ENCODE data around the gene HSPA1B.
A peak's percentile ranks its signal among the peaks of the same experiment; 100 is the strongest.
"Not testable (repeated sequence)": the region's sequence is repeated elsewhere in the genome, so short reads cannot be mapped to it uniquely, and the experiment has no call there.

HSPA1B gene

DNA sequence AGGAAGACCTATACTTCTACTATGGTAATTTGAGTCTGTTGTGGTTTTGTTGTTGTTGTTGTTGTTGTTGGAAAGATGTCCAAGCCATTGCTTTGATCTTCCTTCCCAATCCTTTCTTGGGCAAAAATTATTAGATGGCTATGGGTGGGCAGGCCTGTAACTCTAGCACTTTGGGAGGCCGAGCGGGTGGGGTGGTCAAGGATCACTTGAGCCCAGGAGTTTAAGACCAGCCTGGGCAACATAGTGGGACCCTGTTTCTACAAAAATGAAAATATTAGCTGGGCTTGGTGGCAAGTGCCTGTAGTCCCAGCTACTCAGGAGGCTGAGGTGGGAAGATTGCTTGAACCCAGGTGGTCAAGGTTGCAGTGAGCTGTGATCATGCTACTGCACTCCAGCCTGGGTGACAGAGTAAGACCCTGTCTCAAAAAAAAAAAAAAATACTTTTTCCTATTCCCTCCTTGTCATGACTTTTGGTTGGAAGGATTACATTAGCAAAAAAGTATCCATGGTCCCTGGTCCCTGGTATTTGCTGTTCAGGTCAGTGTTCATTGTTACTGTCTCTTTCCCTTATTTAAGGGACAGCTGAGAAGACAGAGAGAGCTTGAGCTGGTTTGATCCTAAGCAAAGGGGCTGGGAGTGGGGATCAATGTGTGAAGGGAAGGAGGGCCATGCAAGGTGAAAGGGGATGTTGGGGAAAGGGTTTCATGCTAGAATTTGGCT, 23.4 kb downstream of the HSPA1B start:
- H3K27me3 ChIP-seq (ENCODE audit: control insufficient read depth in 1 of 2, insufficient read depth in 2 of 2, low read length in 2 of 2), result no peaks in the 10 kb centered on the region
- no peak overlapping the region for H3K27ac ChIP-seq (ENCODE audit: low read depth, low read length)
- H3K4me1 ChIP-seq (ENCODE audit: insufficient read depth, low read length), result no peaks in the 10 kb centered on the region
- H3K4me3 ChIP-seq (ENCODE audit: low read depth in 1 of 2, low read length in 2 of 2), result no peak overlapping the region
- H3K36me3 ChIP-seq (ENCODE audit: insufficient read depth, low read length), result no peaks in the 10 kb centered on the region
- H3K9ac ChIP-seq (ENCODE audit: low read length), result no peak overlapping the region
- H3K9me3 ChIP-seq (ENCODE audit: low read length), result no peaks in the 10 kb centered on the region

DNA sequence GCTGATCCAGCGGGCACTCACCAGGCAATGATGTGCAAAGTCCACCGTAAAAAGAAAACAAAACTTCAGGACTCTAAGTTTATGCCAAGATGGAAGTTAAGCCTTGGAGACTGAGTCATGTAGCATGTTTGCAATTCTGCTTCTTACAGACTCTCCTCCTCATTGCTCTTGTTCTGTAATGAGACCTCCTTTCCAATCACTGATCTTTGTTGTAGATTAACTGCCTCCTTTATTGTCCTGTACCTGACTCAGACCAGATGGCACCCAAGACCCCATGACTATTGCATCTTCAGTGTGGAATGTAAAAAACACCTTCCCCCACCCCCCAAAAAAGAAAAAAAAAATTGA, 23.9 kb downstream of the HSPA1B start:
- H3K4me3 ChIP-seq (ENCODE audit: low read depth in 1 of 2, low read length in 2 of 2), result no peak overlapping the region
- no peak overlapping the region for H3K9ac ChIP-seq (ENCODE audit: low read length)
- no peaks in the 10 kb centered on the region for H3K4me1 ChIP-seq (ENCODE audit: insufficient read depth, low read length)
- H3K27me3 ChIP-seq (ENCODE audit: control insufficient read depth in 1 of 2, insufficient read depth in 2 of 2, low read length in 2 of 2), result no peaks in the 10 kb centered on the region
- no peaks in the 10 kb centered on the region for H3K36me3 ChIP-seq (ENCODE audit: insufficient read depth, low read length)
- H3K27ac ChIP-seq (ENCODE audit: low read depth, low read length), result no peak overlapping the region
- H3K9me3 ChIP-seq (ENCODE audit: low read length), result no peaks in the 10 kb centered on the region

DNA sequence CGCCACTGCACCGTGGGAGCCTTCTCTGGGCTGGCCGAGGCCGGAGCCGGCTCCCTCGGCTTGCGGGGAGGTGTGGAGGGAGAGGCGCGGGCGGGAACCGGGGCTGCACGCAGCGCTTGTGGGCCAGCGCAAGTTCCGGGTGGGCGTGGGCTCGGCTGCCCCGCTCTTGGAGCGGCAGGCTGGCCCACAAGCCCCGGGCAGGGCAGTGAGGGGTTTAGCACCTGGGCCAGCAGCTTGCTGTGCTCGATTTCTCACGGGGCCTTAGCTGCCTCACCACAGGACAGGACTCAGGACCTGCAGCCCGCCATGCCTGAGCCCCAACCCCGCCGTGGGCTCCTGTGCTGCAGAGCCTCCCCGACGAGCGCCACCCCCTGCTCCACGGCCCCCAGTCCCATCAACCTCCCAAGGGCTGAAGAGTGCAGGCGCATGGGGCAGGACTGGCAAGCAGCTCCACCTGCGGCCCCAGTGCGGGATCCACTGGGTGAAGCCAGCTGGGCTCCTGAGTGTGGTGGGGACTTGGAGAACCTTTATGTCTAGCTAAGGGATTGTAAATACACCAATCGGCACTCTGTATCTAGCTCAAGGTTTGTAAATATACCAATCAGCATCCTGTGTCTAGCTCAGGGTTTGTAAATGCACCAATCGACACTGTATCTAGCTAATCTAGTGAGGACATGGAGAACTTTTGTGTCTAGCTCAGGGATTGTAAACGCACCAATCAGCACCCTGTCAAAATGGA, 24.6 kb downstream of the HSPA1B start:
- not testable (repeated sequence) for H3K4me1 ChIP-seq (ENCODE audit: insufficient read depth, low read length); H3K27ac ChIP-seq (ENCODE audit: low read depth, low read length); H3K4me3 ChIP-seq (ENCODE audit: low read depth in 1 of 2, low read length in 2 of 2); H3K36me3 ChIP-seq (ENCODE audit: insufficient read depth, low read length); H3K9ac ChIP-seq (ENCODE audit: low read length); H3K27me3 ChIP-seq (ENCODE audit: control insufficient read depth in 1 of 2, insufficient read depth in 2 of 2, low read length in 2 of 2); H3K9me3 ChIP-seq (ENCODE audit: low read length)

DNA sequence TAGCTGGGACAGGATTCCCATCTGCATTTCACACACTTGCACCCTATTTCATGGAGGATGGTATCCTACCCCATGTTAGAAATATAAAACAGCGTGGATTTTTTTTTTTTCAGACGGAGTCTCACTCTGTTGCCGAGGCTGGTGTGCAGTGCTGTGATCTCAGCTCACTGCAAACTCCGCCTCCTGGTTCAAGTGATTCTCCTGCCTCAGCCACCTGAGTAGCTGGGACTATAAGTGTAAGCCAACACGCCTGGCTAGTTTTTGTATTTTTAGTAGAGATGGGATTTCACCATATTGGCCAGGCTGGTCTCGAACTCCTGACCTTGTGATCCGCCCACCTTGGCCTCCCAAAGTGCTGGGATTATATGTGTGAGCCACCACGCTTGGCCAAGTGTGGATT, 30.2 kb downstream of the HSPA1B start:
- not testable (repeated sequence) for H3K4me3 ChIP-seq (ENCODE audit: low read depth in 1 of 2, low read length in 2 of 2); H3K27ac ChIP-seq (ENCODE audit: low read depth, low read length); H3K27me3 ChIP-seq (ENCODE audit: control insufficient read depth in 1 of 2, insufficient read depth in 2 of 2, low read length in 2 of 2); H3K9me3 ChIP-seq (ENCODE audit: low read length); H3K9ac ChIP-seq (ENCODE audit: low read length)
- Histone ChIP-seq H3K36me3 (ENCODE audit: insufficient read depth, low read length) (peaks cover 29% of the 10 kb centered on the region), H3K4me1 (ENCODE audit: insufficient read depth, low read length) (peaks cover 11% of the 10 kb centered on the region)

DNA sequence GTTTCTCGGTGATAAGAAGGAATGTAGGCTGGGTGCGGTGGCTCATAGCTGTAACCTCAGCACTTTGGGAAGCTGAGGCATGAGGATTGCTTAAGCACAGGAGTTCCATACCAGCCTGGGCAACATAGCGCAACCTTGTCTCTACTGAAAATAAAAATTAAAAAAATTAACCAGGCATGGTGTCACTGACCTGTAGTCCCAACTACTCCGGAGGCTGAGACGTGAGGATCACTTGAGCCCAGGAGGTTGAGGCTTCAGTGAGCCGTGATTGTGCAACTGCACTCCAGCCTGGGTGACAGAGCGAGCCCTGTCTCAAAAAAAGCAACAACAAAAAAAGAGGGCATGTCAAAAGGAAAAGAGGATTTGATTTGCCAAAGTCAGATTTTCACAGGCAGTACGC, 31.2 kb downstream of the HSPA1B start:
- no peaks in the 10 kb centered on the region for H3K27me3 ChIP-seq (ENCODE audit: control insufficient read depth in 1 of 2, insufficient read depth in 2 of 2, low read length in 2 of 2)
- no peak overlapping the region for H3K27ac ChIP-seq (ENCODE audit: low read depth, low read length)
- no peak overlapping the region for H3K9ac ChIP-seq (ENCODE audit: low read length)
- H3K4me1 ChIP-seq (ENCODE audit: insufficient read depth, low read length), result peaks cover 11% of the 10 kb centered on the region
- peaks cover 29% of the 10 kb centered on the region for H3K36me3 ChIP-seq (ENCODE audit: insufficient read depth, low read length)
- no peak overlapping the region for H3K4me3 ChIP-seq (ENCODE audit: low read depth in 1 of 2, low read length in 2 of 2)
- no peaks in the 10 kb centered on the region for H3K9me3 ChIP-seq (ENCODE audit: low read length)

DNA sequence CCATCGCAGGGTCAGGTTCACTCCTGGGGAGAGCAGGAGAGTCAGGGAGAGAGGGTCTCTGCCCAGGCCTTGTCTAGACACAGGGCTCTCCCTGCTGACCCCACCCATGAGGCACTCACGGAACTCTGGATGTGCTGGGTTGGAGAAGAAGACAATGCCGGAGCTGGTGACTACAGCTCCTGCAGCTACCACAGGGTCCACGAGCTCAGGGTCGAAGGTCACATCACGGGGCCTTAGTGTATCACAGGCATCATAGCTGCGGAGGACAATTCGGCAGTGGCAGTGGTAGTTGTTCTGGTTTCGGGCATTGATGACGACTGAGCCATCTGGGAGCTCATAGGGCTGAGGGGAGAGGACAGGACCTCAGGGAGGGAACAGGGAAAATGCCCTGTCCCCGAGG, 32.4 kb downstream of the HSPA1B start:
- H3K9me3 ChIP-seq (ENCODE audit: low read length), result no peaks in the 10 kb centered on the region
- H3K27me3 ChIP-seq (ENCODE audit: control insufficient read depth in 1 of 2, insufficient read depth in 2 of 2, low read length in 2 of 2), result no peaks in the 10 kb centered on the region
- no peak overlapping the region for H3K4me3 ChIP-seq (ENCODE audit: low read depth in 1 of 2, low read length in 2 of 2)
- H3K4me1 ChIP-seq (ENCODE audit: insufficient read depth, low read length), result peaks cover 17% of the 10 kb centered on the region
- H3K36me3 ChIP-seq (ENCODE audit: insufficient read depth, low read length), result peaks cover 29% of the 10 kb centered on the region
- H3K27ac ChIP-seq (ENCODE audit: low read depth, low read length), result no peak overlapping the region
- no peak overlapping the region for H3K9ac ChIP-seq (ENCODE audit: low read length)

DNA sequence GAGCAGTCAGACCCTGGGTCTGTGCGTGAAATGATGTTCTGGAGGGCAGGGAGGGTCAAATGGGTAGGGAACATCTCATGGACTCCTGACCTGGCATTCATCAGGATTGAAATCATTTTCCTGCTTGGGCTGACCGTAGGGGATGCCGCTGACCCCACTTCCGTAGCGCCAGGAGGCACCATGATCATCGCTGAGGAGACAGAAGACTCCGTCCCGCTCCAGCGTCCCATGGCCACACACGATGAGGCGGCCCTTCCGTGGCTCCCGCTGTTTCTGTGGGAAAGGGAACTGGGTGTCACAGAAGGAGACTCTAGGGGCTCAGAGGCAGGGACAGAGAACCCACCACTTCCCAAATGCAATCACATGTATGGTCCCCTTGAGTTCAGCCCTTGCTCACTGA, 32.8 kb downstream of the HSPA1B start:
- Histone ChIP-seq H3K4me3 (ENCODE audit: low read depth in 1 of 2, low read length in 2 of 2) (no peak overlapping the region), H3K27ac (ENCODE audit: low read depth, low read length) (no peak overlapping the region), H3K36me3 (ENCODE audit: insufficient read depth, low read length) (peaks cover 29% of the 10 kb centered on the region), H3K9me3 (ENCODE audit: low read length) (no peaks in the 10 kb centered on the region), H3K9ac (ENCODE audit: low read length) (no peak overlapping the region), H3K27me3 (ENCODE audit: control insufficient read depth in 1 of 2, insufficient read depth in 2 of 2, low read length in 2 of 2) (no peaks in the 10 kb centered on the region), H3K4me1 (ENCODE audit: insufficient read depth, low read length) (peaks cover 17% of the 10 kb centered on the region)

DNA sequence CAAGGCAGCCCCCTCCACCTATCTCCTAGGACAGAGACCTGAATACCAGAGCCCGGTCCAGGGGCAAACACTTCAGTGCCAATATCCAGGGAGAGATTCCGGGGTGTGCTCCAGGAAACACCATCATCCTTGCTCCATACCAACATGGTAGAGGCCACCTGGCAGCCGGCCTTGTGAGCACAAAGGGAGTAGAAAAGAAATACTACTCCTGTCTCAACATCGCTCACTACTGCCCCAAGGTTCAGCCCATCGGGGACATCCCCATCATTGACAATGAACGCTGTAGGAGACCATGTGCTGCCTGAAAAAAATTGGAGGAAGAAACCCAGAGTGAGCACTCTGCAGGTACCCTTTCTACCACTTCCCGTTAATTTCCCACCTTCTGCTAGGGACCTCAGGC, 33.6 kb downstream of the HSPA1B start:
- H3K4me3 ChIP-seq (ENCODE audit: low read depth in 1 of 2, low read length in 2 of 2), result no peak overlapping the region
- no peaks in the 10 kb centered on the region for H3K27me3 ChIP-seq (ENCODE audit: control insufficient read depth in 1 of 2, insufficient read depth in 2 of 2, low read length in 2 of 2)
- no peaks in the 10 kb centered on the region for H3K9me3 ChIP-seq (ENCODE audit: low read length)
- H3K27ac ChIP-seq (ENCODE audit: low read depth, low read length), result no peak overlapping the region
- no peak overlapping the region for H3K9ac ChIP-seq (ENCODE audit: low read length)
- peaks cover 29% of the 10 kb centered on the region for H3K36me3 ChIP-seq (ENCODE audit: insufficient read depth, low read length)
- peaks cover 17% of the 10 kb centered on the region for H3K4me1 ChIP-seq (ENCODE audit: insufficient read depth, low read length)

DNA sequence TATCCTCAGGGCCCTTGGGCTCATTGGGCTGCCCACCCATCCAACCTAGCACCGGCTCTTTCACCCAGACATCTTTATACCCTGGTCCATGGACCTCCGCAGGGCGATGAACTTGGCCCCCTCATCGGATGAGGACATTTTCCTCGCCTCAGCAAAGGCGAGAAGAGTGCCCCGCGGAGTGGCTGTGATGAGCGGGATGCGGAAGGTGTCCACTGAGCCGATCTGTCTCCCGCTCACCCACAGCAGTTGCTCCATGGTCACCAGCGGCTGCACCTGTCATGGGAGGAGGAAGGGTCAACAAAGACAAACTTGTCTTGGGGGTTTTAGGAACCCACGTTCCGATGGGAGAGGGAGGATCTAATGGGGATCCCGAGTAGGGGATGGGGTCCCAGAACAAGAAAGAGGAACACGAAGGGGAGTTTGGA, 34.4 kb downstream of the HSPA1B start:
- H3K4me1 ChIP-seq (ENCODE audit: insufficient read depth, low read length), result peaks cover 17% of the 10 kb centered on the region
- H3K27me3 ChIP-seq (ENCODE audit: control insufficient read depth in 1 of 2, insufficient read depth in 2 of 2, low read length in 2 of 2), result no peaks in the 10 kb centered on the region
- H3K36me3 ChIP-seq (ENCODE audit: insufficient read depth, low read length), result peaks cover 29% of the 10 kb centered on the region
- peak overlapping the region; percentile 75 for H3K27ac ChIP-seq (ENCODE audit: low read depth, low read length)
- no peaks in the 10 kb centered on the region for H3K9me3 ChIP-seq (ENCODE audit: low read length)
- peak overlapping the region; percentile 78 for H3K9ac ChIP-seq (ENCODE audit: low read length)
- H3K4me3 ChIP-seq (ENCODE audit: low read depth in 1 of 2, low read length in 2 of 2), result peak overlapping the region; percentile 63 to 72

DNA sequence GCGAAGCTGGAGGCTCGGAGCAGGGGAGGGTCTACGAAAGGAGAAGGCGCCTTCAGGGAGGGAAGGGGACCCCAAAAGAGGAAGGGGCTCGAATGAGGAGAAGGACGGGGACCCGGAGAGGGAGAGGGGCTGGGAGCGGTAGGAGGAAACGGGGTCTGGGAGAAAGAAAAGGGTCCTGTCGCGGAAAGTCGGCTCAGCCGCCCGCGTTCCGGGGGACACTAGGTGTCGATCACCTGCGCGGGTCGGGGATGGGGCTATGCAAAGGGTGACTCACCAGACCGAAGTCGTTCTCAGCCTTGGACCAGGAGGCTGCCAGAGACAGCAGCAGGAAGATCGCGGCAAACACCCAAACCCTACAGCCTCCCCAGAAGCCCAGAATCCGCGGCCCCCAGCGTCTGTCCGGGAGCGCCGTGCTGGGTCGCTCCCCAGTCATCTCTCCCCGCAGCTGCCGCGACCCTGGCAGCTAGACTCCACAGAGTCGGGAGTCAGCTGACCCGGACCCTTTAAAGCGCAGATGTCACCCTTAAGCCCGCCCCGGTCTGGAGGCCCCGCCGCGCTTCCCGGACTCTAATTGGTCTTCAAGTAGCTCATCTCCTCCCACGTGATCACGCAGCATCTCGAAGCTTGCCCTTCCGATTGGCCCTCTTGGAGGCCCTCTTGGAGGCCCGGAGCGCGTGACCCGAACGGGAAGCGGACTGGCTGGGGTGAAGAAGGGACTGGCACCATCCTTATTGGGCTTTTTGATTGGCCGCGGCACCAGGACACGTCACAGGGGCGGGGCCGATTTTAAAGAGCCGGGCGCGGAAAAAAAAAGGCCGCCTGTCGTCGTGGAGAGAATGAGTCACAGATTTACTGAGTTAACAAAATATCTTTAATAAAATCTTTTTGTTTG, 35.1 kb downstream of the HSPA1B start, which contains the start of gene NEU1:
Gene NEU1 (minus strand): TSS at position 478 of the 892 bp plus-strand sequence. CDS start 45 bp downstream, at position 433.
- Histone ChIP-seq H3K27ac (ENCODE audit: low read depth, low read length) (peak within 1 kb of the TSS; percentile 75), H3K9me3 (ENCODE audit: low read length) (no peaks in the 10 kb centered on the region), H3K9ac (ENCODE audit: low read length) (peak within 1 kb of the TSS; percentile 78), H3K27me3 (ENCODE audit: control insufficient read depth in 1 of 2, insufficient read depth in 2 of 2, low read length in 2 of 2) (no peaks in the 10 kb centered on the region), H3K36me3 (ENCODE audit: insufficient read depth, low read length) (peaks cover 25% of the 10 kb centered on the region), H3K4me1 (ENCODE audit: insufficient read depth, low read length) (peaks cover 17% of the 10 kb centered on the region), H3K4me3 (ENCODE audit: low read depth in 1 of 2, low read length in 2 of 2) (peak within 1 kb of the TSS; percentile 65 to 72)

DNA sequence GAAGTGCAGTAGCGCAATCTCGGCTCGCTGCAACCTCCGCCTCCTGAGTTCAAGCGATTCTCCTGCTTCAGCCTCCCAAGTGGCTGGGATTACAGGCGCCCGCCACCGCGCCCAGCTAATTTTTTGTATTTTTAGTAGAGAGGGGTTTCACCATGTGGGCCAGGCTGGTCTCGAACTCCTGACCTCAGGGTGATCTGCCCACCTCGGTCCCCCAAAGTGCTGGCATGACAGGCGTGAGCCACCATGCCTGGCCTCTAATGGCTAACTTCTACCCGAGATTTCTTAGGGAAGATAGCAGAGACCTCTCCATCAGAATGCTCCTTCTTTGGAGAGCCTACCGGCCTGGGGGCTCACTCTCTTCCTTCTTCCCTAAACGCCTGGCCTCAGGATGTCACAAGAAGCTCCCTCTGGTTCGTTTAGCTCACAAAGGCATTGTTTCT, 36.6 kb downstream of the HSPA1B start:
- H3K9ac ChIP-seq (ENCODE audit: low read length), result not testable (repeated sequence)
- peak overlapping the region; percentile 65 for H3K27ac ChIP-seq (ENCODE audit: low read depth, low read length)

More for the DNA sequence above, 36.6 kb downstream of the HSPA1B start:
- Histone ChIP-seq H3K36me3 (ENCODE audit: insufficient read depth, low read length) (peaks cover 19% of the 10 kb centered on the region), H3K4me3 (ENCODE audit: low read depth in 1 of 2, low read length in 2 of 2) (peak overlapping the region; percentile 65 to 69), H3K4me1 (ENCODE audit: insufficient read depth, low read length) (peaks cover 17% of the 10 kb centered on the region)
- not testable (repeated sequence) for H3K27me3 ChIP-seq (ENCODE audit: control insufficient read depth in 1 of 2, insufficient read depth in 2 of 2, low read length in 2 of 2); H3K9me3 ChIP-seq (ENCODE audit: low read length)
